NCI-H510A treated with DMSO at 0.1 percent for 48 hours (cell line): Measurements from ENCODE around the gene CPN2.
A peak's percentile ranks its signal among the peaks of the same experiment; 100 is the strongest.

Experiments used
- DNase-seq: peaks from one replicate; lab custom pipeline; 2025; lab: John Stamatoyannopoulos, UW

The CPN2 gene

DNA sequence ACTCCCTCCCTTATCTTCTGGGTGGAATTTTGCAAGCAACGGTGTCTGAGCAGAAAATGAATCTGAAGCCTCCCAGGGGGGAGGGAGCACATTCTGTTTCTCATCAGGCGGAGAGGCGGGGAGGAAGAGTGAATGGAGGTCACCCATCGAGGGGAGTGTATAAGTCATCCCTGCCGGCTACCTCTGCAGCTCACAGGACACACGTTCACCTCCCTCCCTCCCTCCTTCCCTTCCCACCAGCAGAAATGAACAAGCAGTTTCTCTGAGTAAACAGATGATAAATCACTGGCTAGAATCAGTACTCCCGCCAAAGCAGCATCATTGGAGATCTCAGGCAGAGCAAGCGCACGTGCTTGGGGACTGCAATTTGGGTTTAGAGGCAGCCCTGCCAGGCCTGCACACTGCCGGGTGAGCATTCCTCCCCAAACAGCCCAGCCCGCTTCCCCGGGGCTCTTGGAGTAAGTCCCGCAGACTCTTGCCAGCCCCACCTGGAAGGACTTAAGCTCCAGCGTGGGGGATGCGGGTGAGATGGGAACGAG lies 38.3 kb downstream of the CPN2 start:
- peak; percentile 59 for DNase-seq

GRCh38 chr3:194312186-194312742 lies 38.9 kb downstream of the CPN2 start:
- DNase-seq, result no peak

DNA sequence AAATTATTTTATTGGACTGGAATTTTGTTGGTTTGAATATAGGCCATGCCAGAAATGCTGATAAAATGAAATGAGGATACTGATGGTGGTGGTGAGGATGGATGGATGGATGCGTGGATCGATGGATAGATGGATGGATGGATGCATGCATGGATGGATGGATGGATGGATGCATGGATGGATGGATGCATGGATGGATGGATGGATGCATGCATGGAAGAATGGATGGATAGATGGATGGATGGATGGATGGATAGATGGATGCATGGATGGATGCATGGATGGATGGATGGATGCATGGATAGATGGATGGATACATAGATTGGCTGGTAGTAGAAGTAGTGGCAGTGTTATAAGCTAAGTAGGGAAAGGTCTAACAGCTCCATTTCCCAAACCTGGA lies 40.1 kb downstream of the CPN2 start:
- DNase-seq, result no peak

GRCh38 chr3:194310060-194310835 lies 40.9 kb downstream of the CPN2 start:
- no peak for DNase-seq

GRCh38 chr3:194308601-194309449 lies 42.3 kb downstream of the CPN2 start:
- DNase-seq, result no peak

GRCh38 chr3:194307849-194308248 lies 43.3 kb downstream of the CPN2 start:
- DNase-seq, result no peak

DNA sequence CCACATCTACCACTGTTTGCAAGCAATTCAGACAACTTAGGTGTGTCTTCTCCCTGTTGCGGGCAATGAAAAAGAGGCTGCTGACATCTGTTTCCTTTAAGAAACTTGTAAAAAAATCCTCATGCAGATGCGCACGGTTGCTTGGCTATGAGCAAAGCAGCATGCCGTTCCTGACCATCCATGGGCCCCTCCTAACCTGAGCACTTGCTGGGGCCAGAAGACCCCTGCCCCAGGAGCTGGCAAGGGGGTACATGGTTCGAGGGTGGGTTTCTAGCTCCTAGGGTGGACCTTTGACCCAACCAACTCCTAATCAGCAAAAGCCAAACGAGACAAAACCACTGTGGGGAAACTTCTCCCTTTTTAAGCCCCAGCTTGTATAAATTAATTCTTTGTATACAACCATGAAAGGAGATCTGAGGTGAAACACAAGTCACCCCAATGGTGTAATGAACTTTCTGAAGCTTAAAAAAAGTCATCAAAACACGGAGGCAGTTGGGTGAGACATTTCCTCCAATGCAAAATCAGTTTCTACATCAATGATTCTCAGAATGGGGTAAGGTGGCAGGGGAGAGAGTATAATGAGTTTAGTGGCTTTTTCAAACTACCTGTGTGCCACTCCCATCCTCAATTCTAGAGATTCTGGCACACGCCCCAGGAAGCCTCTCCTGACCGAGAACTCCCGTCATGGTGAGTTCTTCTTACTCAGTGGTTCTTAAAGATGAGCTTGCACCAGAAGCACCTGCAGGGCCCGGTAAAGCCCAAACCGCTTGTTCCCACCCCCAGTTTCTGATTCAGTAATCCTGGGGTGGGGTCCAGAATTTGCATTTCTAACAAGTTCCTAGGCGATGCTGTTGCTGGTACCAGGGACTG lies 44.1 kb downstream of the CPN2 start:
- no peak for DNase-seq

GRCh38 chr3:194306109-194306686 lies 44.9 kb downstream of the CPN2 start:
- DNase-seq, result peak; percentile 23

GRCh38 chr3:194305356-194306108 lies 45.6 kb downstream of the CPN2 start:
- DNase-seq, result no peak

GRCh38 chr3:194304186-194304917 lies 46.8 kb downstream of the CPN2 start:
- DNase-seq, result no peak

DNA sequence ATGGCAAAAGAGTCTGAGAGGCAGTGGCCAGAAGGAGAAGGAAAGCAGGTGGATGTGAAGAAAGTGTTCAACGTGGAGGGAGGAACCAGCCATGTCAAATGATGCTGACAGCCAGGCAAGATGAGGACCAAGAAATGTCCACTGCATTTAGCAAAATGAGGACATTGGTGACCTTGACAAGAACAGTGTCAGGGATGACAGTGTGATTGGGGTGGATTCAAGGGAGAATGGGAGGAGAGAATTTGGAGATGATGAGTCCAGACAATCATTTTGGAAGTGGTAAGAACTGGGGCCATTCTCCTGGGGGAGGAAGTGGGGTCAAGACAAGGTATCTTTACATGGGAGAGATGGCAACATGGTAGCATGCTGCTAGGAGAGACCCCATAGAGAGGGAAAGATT lies 47.4 kb downstream of the CPN2 start:
- no peak for DNase-seq

GRCh38 chr3:194301730-194302129 lies 49.4 kb downstream of the CPN2 start:
- DNase-seq, result no peak

DNA sequence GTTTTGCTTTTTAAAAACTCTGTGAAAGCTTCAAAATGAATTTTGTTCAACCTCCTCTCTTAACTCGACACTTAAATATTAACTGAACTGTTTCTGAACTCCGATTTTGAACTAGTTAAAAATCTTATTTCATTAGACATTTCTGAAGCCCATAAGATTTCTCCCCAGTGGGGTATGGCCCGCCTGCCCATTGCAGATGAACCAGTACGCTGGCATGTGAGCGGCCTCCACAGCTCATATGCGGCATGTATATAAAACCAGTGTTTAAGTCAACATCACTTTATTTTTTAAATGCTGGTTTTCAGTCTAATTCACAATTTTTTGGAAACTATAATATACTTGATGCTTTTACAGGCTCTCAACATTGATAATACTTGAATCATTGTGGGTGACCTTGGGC lies 50.2 kb downstream of the CPN2 start:
- DNase-seq, result no peak

DNA sequence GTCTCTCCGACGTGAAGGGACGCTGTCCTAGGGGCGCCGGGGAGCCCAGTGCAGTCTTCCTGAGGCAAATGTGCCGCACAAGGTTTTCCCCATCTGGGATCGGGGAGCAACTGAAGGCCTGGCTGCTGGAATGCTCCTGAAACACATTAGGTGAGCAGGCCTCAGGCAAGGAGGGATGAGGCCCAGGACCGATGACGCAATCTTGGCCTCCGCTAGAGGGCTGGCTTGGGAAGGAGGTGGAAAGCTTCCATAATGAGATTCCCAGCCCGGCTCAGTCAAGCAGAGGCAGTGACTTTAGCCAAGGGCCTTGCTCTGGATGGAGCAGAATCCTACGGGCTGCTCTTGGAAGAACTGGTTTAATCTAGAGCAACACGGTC lies 50.8 kb downstream of the CPN2 start:
- peak; percentile 27 for DNase-seq

- no peak for DNase-seq
Measured at GRCh38 chr3:194298331-194299227, 52.5 kb downstream of the CPN2 start.

DNA sequence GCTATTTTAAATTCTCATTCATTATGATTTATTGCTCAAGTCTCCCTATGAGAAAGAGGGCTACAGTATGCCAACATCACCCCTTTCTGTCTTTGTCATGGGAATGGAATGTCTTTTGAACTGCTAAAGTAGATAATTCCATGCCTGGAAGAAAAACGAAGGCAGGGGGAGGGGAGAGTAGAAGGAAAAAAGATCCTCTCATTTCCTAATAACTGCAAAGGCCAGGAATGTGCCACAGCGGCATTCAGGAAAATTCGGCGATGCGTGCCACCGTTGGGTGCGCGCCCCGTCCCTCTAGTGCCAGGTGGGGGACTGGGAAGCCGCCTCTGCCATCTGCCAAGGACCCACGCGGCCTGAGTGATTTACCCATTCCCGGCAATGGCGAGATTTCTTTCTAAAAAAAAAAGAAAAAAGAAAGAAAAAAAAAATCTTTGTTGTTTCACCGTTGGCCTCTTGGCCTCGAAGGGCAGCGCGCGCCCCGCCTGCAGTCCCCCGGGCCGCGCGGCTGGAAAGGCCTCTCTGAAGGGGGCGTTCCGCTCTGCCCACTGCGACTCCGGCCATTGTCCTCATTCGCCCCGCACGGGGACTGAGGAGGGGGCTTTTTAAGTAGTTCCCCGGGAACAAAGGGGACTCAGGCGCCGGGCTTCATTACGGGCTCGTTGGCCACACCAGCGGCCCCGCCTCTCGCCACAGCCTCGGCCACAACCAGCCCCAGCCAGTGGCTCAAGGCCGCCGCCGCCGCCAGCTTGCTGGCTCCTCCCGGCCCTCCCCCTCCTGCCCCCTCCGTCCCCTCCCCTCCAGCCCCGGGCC lies 54.5 kb downstream of the CPN2 start:
- no peak for DNase-seq

DNA sequence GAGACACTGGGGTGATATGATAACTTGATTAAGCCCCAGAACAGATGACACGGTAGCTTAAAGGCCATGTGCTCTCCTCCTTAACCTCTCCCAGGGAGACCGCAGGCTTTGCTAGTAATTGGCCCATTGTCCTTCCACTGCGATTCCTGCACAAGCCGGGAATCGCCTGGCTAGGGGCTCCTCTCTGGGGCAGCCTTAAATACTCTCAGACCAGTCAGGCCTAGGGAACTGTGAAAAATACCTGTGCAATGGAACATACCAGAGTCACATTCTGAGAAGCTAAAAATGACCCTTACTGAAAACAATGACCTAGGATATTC lies 56.3 kb downstream of the CPN2 start:
- no peak for DNase-seq

GRCh38 chr3:194294199-194294894 lies 56.8 kb downstream of the CPN2 start:
- DNase-seq, result no peak
